Measurements from ENCODE around the gene CCDC83. TPM values are rescaled to one million over a fixed set of nuclear protein-coding genes. Genes with fewer than 3 reads are reported as not detected.

CCDC83 gene
- total RNA-seq, 1 experiment from 2014 or later = not detected

- ChIA-PET POLR2A (ENCODE audit: unreplicated experiment) (no interaction called here), CTCF (no interaction called here)
- H3K4me3 ChIP-seq = no peak overlapping the region
- DNase-seq = no peak
- H3K79me2 ChIP-seq (ENCODE audit: low read depth) = no peaks in the 10 kb centered on the region
- H3K9me2 ChIP-seq (ENCODE audit: insufficient read depth) = no peaks in the 10 kb centered on the region
- H3K27me3 ChIP-seq (ENCODE audit: insufficient read depth, low read depth) = no peaks in the 10 kb centered on the region
- H3K36me3 ChIP-seq (ENCODE audit: low read depth) = no peaks in the 10 kb centered on the region
- H3K27ac ChIP-seq = no peak overlapping the region
- peaks cover 12% of the 10 kb centered on the region; the same call in 1 of the 2 replicates for H3F3A ChIP-seq (ENCODE audit: insufficient read depth, low read depth)
- TF ChIP-seq EZH2 (IDR thresholded peaks at IDR 0.05; ENCODE audit: low read depth) = no peak
- TF ChIP-seq, protein P1, sequence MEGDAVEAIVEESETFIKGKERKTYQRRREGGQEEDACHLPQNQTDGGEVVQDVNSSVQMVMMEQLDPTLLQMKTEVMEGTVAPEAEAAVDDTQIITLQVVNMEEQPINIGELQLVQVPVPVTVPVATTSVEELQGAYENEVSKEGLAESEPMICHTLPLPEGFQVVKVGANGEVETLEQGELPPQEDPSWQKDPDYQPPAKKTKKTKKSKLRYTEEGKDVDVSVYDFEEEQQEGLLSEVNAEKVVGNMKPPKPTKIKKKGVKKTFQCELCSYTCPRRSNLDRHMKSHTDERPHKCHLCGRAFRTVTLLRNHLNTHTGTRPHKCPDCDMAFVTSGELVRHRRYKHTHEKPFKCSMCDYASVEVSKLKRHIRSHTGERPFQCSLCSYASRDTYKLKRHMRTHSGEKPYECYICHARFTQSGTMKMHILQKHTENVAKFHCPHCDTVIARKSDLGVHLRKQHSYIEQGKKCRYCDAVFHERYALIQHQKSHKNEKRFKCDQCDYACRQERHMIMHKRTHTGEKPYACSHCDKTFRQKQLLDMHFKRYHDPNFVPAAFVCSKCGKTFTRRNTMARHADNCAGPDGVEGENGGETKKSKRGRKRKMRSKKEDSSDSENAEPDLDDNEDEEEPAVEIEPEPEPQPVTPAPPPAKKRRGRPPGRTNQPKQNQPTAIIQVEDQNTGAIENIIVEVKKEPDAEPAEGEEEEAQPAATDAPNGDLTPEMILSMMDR (conservative IDR thresholded peaks at IDR 0.05) = no peak
- 0 out of 2 replicates have a peak, but pooled peaks cover 7% of the 10 kb centered on the region for H3K9me3 ChIP-seq (ENCODE audit: insufficient read depth, low read depth)
- no peak overlapping the region for H3K4me2 ChIP-seq
- no peak overlapping the region for H2AFZ ChIP-seq
- no TSS peak for BruUV-seq (replicated peaks)
- intact Hi-C loops (cut with micrococcal nuclease; ENCODE audit: unreplicated experiment) = loop anchor here (5.0 to 10.0 kb wide), 3 partner anchors 250 to 970 kb away; no protein-coding TSS in a partner anchor
- H3K4me1 ChIP-seq (replicated peaks; ENCODE audit: insufficient read depth) = peaks cover 26% of the 10 kb centered on the region
- H4K20me1 ChIP-seq (ENCODE audit: insufficient read depth) = no peaks in the 10 kb centered on the region
These were observed 90.1 kb downstream of the CCDC83 start for GRCh38 chr11:85945296-85945695.

- no peak overlapping the region for H3K4me2 ChIP-seq
- H3K27me3 ChIP-seq (ENCODE audit: insufficient read depth, low read depth) = no peaks in the 10 kb centered on the region
- H3K9me3 ChIP-seq (ENCODE audit: insufficient read depth, low read depth) = 0 out of 2 replicates have a peak, but pooled peaks cover 7% of the 10 kb centered on the region
- TF ChIP-seq, protein P1 (conservative IDR thresholded peaks at IDR 0.05) = no peak
- no peak for TF ChIP-seq EZH2 (IDR thresholded peaks at IDR 0.05; ENCODE audit: low read depth)
- BruUV-seq (replicated peaks) = no TSS peak
- H2AFZ ChIP-seq = no peak overlapping the region
- H3K36me3 ChIP-seq (ENCODE audit: low read depth) = no peaks in the 10 kb centered on the region
- no peaks in the 10 kb centered on the region for H3K79me2 ChIP-seq (ENCODE audit: low read depth)
- no peak overlapping the region for H3K27ac ChIP-seq
- intact Hi-C loops (cut with micrococcal nuclease; ENCODE audit: unreplicated experiment) = loop anchor here (5.0 to 10.0 kb wide), 3 partner anchors 251 to 969 kb away; no protein-coding TSS in a partner anchor
- H3F3A ChIP-seq (ENCODE audit: insufficient read depth, low read depth) = peaks cover 12% of the 10 kb centered on the region; the same call in 1 of the 2 replicates
- no peak overlapping the region for H3K4me3 ChIP-seq
- H4K20me1 ChIP-seq (ENCODE audit: insufficient read depth) = no peaks in the 10 kb centered on the region
- H3K4me1 ChIP-seq (replicated peaks; ENCODE audit: insufficient read depth) = peaks cover 26% of the 10 kb centered on the region
- DNase-seq = no peak
- CTCF ChIA-PET = no interaction called here
- POLR2A ChIA-PET (ENCODE audit: unreplicated experiment) = no interaction called here
- H3K9me2 ChIP-seq (ENCODE audit: insufficient read depth) = no peaks in the 10 kb centered on the region
These were observed 90.6 kb downstream of the CCDC83 start for GRCh38 chr11:85945788-85946187.

- no peaks in the 10 kb centered on the region for H3K27me3 ChIP-seq (ENCODE audit: insufficient read depth, low read depth)
- H2AFZ ChIP-seq = no peak overlapping the region
- TF ChIP-seq, protein P1 (conservative IDR thresholded peaks at IDR 0.05) = no peak
- no peak for TF ChIP-seq EZH2 (IDR thresholded peaks at IDR 0.05; ENCODE audit: low read depth)
- H3K9me2 ChIP-seq (ENCODE audit: insufficient read depth) = no peaks in the 10 kb centered on the region
- H3K36me3 ChIP-seq (ENCODE audit: low read depth) = no peaks in the 10 kb centered on the region
- intact Hi-C loops (cut with micrococcal nuclease; ENCODE audit: unreplicated experiment) = loop anchor here (5.0 to 10.0 kb wide), 3 partner anchors 251 to 969 kb away; no protein-coding TSS in a partner anchor
- H4K20me1 ChIP-seq (ENCODE audit: insufficient read depth) = no peaks in the 10 kb centered on the region
- POLR2A ChIA-PET (ENCODE audit: unreplicated experiment) = no interaction called here
- no peaks in the 10 kb centered on the region for H3K79me2 ChIP-seq (ENCODE audit: low read depth)
- no peak overlapping the region for H3K4me2 ChIP-seq
- H3K9me3 ChIP-seq (ENCODE audit: insufficient read depth, low read depth) = 0 out of 2 replicates have a peak, but pooled peaks cover 7% of the 10 kb centered on the region
- DNase-seq = no peak
- no TSS peak for BruUV-seq (replicated peaks)
- H3K4me1 ChIP-seq (replicated peaks; ENCODE audit: insufficient read depth) = peaks cover 26% of the 10 kb centered on the region
- CTCF ChIA-PET = no interaction called here
- no peak overlapping the region for H3K4me3 ChIP-seq
- H3F3A ChIP-seq (ENCODE audit: insufficient read depth, low read depth) = peaks cover 12% of the 10 kb centered on the region; the same call in 1 of the 2 replicates
- no peak overlapping the region for H3K27ac ChIP-seq
These were observed 91.0 kb downstream of the CCDC83 start for GRCh38 chr11:85946221-85946620.

All from PC-9 (cell line).